ENCODE data around the gene PNLIPRP3. TPM values are rescaled to one million over a fixed set of nuclear protein-coding genes. Genes with fewer than 3 reads are reported as not detected.

Gene PNLIPRP3
- polyA plus RNA-seq, 3 donors, result not detected

- Mint-ChIP-seq H3K4me3 (no peak overlapping the region), H3K27ac (peak overlapping the region in 3 of 7 donors; percentile 10 to 58 (median 19))
- no peak for TF ChIP-seq CTCF (IDR thresholded peaks at IDR 0.05)
Measured at GRCh38 chr10:116469437-116469836, 41.8 kb downstream of the PNLIPRP3 start.

GRCh38 chr10:116470071-116470470 lies 42.4 kb downstream of the PNLIPRP3 start:
- Histone ChIP-seq H3K36me3 (replicated peaks in 1 of 2; ENCODE audit: control insufficient read depth in 1 of 2, insufficient read depth in 2 of 2, low read length in 2 of 2) (no peaks in the 10 kb centered on the region), H2AFZ (ENCODE audit: insufficient read depth, low read depth, low read length, poor library complexity, severe bottlenecking) (no peak overlapping the region), H3K9me3 (replicated peaks in 1 of 2; ENCODE audit: control insufficient read depth in 1 of 2, insufficient read depth in 1 of 2, low read length in 2 of 2) (no peaks in the 10 kb centered on the region), H4K20me1 (ENCODE audit: insufficient read depth, low read length) (no peaks in the 10 kb centered on the region), H3K4me2 (replicated peaks; ENCODE audit: extremely low read depth, low read length, poor library complexity, severe bottlenecking) (no peak overlapping the region), H3K27me3 (ENCODE audit: control insufficient read depth in 2 of 2, insufficient read depth in 2 of 2, low read length in 2 of 2) (no peaks in the 10 kb centered on the region), H3K79me2 (ENCODE audit: insufficient read depth, low read length) (no peaks in the 10 kb centered on the region), H3K4me3 (replicated peaks in 1 of 3; ENCODE audit: low read depth in 2 of 3, low read length in 3 of 3) (no peak overlapping the region), H3K27ac (ENCODE audit: low read depth in 1 of 2, low read length in 2 of 2) (no peak overlapping the region), H3K9ac (ENCODE audit: insufficient read depth, low read length, poor library complexity, severe bottlenecking) (no peak overlapping the region), H3K4me1 (ENCODE audit: control insufficient read depth in 1 of 2, insufficient read depth in 2 of 2, low read length in 2 of 2) (peaks cover 12 to 17% of the 10 kb centered on the region in 2 donors)
- no peak overlapping the region for H3K4me3 Mint-ChIP-seq
- peaks cover 0 to 4% (median 0%) of the 10 kb centered on the region in 7 donors for H3K9me3 Mint-ChIP-seq
- H3K27ac Mint-ChIP-seq, result peak overlapping the region in 2 of 7 donors; percentile 25 to 38
- H3K27me3 Mint-ChIP-seq (ENCODE audit: low read depth in 3 of 3), result peaks cover 2% of the 10 kb centered on the region in 3 donors
- no peak for TF ChIP-seq CTCF (IDR thresholded peaks at IDR 0.05)
- intact Hi-C loops (cut with micrococcal nuclease), result no loop called here
- 89% methylated on average over 3 of the region's 4 CpGs for WGBS (ENCODE audit: insufficient coverage)
- DNase-seq, result no peak
- H3K36me3 Mint-ChIP-seq, result no peaks in the 10 kb centered on the region
- peaks cover 14% of the 10 kb centered on the region for H3K4me1 Mint-ChIP-seq

More at GRCh38 chr10:116469437-116469836, 41.8 kb downstream of the PNLIPRP3 start:
- H3K9ac ChIP-seq (ENCODE audit: insufficient read depth, low read length, poor library complexity, severe bottlenecking), result no peak overlapping the region
- Mint-ChIP-seq H3K27me3 (ENCODE audit: low read depth in 3 of 3) (peaks cover 2% of the 10 kb centered on the region in 3 donors), H3K36me3 (no peaks in the 10 kb centered on the region), H3K9me3 (peaks cover 0 to 4% (median 0%) of the 10 kb centered on the region in 7 donors), H3K4me1 (peaks cover 18% of the 10 kb centered on the region)
- no peaks in the 10 kb centered on the region for H3K36me3 ChIP-seq (replicated peaks in 1 of 2; ENCODE audit: control insufficient read depth in 1 of 2, insufficient read depth in 2 of 2, low read length in 2 of 2)
- no peaks in the 10 kb centered on the region for H3K27me3 ChIP-seq (ENCODE audit: control insufficient read depth in 2 of 2, insufficient read depth in 2 of 2, low read length in 2 of 2)
- DNase-seq, result no peak
- no peak overlapping the region for H2AFZ ChIP-seq (ENCODE audit: insufficient read depth, low read depth, low read length, poor library complexity, severe bottlenecking)
- no peak overlapping the region for H3K4me3 ChIP-seq (replicated peaks in 1 of 3; ENCODE audit: low read depth in 2 of 3, low read length in 3 of 3)
- H4K20me1 ChIP-seq (ENCODE audit: insufficient read depth, low read length), result no peaks in the 10 kb centered on the region
- peaks cover 18 to 23% of the 10 kb centered on the region in 2 donors for H3K4me1 ChIP-seq (ENCODE audit: control insufficient read depth in 1 of 2, insufficient read depth in 2 of 2, low read length in 2 of 2)
- WGBS (ENCODE audit: insufficient coverage), result 78% methylated on average over 3 of the region's 3 CpGs
- no peak overlapping the region for H3K4me2 ChIP-seq (replicated peaks; ENCODE audit: extremely low read depth, low read length, poor library complexity, severe bottlenecking)
- intact Hi-C loops (cut with micrococcal nuclease), result no loop called here
- no peaks in the 10 kb centered on the region for H3K9me3 ChIP-seq (replicated peaks in 1 of 2; ENCODE audit: control insufficient read depth in 1 of 2, insufficient read depth in 1 of 2, low read length in 2 of 2)
- no peaks in the 10 kb centered on the region for H3K79me2 ChIP-seq (ENCODE audit: insufficient read depth, low read length)
- H3K27ac ChIP-seq (ENCODE audit: low read depth in 1 of 2, low read length in 2 of 2), result no peak overlapping the region

Data from CD14-positive monocyte (primary cell).